ENCODE results near the gene PRSS22.

The PRSS22 gene

DNA sequence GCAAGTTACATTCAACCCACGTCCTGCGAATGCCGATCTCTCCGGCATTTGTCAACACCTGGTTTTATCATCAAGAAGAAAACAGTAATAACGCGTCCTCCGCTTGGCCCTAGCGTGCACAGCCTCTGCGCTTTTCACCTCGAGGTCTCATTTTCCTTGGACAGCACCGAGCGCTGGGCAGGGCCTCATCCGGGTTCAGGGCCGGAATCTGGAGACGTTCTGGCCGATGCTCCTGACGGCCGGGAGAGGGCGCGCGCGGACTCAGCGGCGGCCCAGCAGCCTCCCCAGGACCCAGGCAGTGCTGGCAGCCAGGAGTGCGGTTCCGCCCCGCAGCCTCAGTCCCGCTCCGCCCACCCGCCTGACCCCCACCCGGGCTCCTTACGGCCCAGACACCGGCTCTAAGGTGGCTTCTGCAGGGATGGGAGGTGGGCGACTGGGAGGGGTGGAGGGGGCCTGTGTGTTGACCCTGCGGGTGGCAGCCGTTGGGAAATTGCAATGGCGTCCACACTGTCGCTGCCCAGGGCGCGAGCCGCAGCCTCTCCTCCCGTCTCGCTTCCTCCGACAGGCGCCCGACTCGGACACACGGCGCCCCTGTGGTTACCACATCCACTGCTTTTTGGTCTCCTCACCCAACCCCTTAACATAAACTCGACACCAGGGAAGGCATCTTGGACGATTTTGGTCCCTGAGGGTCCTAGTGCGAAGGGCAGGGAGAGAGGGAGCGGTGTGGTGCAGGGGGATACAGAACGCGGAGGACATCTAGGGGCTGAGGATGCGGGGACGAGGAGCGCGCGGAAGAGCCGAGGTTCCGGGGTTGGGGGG, 46.3 kb upstream of the PRSS22 start:
- TF ChIP-seq, protein P1, sequence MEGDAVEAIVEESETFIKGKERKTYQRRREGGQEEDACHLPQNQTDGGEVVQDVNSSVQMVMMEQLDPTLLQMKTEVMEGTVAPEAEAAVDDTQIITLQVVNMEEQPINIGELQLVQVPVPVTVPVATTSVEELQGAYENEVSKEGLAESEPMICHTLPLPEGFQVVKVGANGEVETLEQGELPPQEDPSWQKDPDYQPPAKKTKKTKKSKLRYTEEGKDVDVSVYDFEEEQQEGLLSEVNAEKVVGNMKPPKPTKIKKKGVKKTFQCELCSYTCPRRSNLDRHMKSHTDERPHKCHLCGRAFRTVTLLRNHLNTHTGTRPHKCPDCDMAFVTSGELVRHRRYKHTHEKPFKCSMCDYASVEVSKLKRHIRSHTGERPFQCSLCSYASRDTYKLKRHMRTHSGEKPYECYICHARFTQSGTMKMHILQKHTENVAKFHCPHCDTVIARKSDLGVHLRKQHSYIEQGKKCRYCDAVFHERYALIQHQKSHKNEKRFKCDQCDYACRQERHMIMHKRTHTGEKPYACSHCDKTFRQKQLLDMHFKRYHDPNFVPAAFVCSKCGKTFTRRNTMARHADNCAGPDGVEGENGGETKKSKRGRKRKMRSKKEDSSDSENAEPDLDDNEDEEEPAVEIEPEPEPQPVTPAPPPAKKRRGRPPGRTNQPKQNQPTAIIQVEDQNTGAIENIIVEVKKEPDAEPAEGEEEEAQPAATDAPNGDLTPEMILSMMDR (IDR thresholded peaks at IDR 0.05): peak; percentile 97
- no peaks in the 10 kb centered on the region for H3K9me3 ChIP-seq
- H3K27ac ChIP-seq: peak overlapping the region; percentile 74
- peak overlapping the region; percentile 66 to 70 for H3K4me3 ChIP-seq (ENCODE audit: low read depth in 1 of 2, low read length in 1 of 2)
- peaks cover 20 to 24% of the 10 kb centered on the region in 2 experiments for H3K4me1 ChIP-seq (ENCODE audit: control insufficient read depth in 1 of 2, insufficient read depth in 1 of 2, low read depth in 1 of 2, low read length in 1 of 2)
- no peaks in the 10 kb centered on the region for H3K27me3 ChIP-seq
- H3K36me3 ChIP-seq: no peaks in the 10 kb centered on the region

DNA sequence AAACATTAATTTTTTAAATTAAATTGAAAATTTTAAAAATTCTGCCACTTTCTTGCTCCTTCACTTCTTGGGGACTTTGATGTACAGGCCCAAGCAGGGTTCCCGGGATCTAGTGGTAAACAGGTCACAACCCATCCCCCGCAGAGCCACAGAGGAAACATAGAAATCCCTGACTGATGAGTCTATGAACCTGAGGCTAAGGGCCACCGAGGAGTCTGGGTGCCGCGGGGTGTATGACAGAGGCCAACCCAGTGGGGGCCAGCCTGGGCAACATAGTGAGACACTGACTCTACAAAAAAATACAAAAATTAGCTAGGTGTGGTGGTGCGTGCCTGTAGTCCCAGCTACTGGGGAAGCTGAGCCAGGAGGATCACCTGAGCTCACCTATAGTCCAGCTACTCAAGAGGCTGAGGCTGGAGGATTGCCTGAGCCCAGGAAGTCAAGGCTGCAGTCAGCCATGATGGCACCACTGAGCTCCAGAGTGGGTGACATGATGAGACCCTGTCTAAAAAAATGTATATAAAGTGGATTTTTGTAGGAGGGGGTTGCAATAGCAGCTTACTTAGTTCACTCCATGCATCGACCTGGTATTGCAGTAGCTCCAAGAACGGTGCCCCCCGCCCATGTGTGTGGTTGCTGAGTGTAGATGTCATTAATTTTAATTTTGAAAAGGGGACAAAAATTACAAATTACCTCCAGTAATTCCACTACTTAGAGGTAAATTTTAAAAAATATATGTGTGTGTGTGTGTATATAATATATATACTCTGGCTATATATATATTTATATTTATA, 44.6 kb upstream of the PRSS22 start:
- no peak overlapping the region for H3K27ac ChIP-seq
- H3K27me3 ChIP-seq: no peaks in the 10 kb centered on the region
- TF ChIP-seq, protein P1 (IDR thresholded peaks at IDR 0.05): no peak
- peaks cover 20 to 24% of the 10 kb centered on the region in 2 experiments for H3K4me1 ChIP-seq (ENCODE audit: control insufficient read depth in 1 of 2, insufficient read depth in 1 of 2, low read depth in 1 of 2, low read length in 1 of 2)
- H3K36me3 ChIP-seq: no peaks in the 10 kb centered on the region
- no peak overlapping the region for H3K4me3 ChIP-seq (ENCODE audit: low read depth in 1 of 2, low read length in 1 of 2)
- H3K9me3 ChIP-seq: no peaks in the 10 kb centered on the region

DNA sequence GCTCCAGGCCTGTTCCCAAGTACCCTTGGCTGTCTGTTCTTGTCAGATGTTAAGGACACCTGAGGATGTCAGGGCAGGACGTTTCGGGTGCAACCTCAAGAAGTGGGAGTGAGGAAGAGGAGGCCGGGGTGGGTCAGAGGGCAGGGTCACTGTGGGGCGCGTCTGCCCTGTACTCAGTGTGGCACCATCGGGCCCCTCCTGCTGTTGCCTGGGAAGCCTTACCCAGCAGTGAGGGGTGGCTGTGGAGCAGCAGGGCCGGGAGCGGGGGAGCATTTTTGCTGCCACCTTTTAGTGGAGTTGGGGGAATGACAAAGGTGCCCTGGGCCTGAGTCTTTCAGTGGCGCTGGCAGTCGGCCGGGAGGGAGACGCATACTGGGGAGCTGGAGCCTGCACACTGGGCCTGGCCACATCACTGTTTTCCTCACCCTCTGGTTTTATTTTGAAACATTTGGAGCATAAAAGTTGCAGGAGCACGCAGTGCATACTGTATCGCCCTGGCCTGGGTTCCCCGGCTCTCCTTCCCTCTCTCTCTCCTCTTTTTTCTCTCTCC, 42.6 kb upstream of the PRSS22 start:
- no peaks in the 10 kb centered on the region for H3K27me3 ChIP-seq
- peaks cover 10% of the 10 kb centered on the region for H3K36me3 ChIP-seq
- H3K4me1 ChIP-seq (ENCODE audit: control insufficient read depth in 1 of 2, insufficient read depth in 1 of 2, low read depth in 1 of 2, low read length in 1 of 2): peaks cover 15 to 19% of the 10 kb centered on the region in 2 experiments
- H3K9me3 ChIP-seq: no peaks in the 10 kb centered on the region
- no peak overlapping the region for H3K27ac ChIP-seq
- no peak overlapping the region for H3K4me3 ChIP-seq (ENCODE audit: low read depth in 1 of 2, low read length in 1 of 2)
- TF ChIP-seq, protein P1 (IDR thresholded peaks at IDR 0.05): no peak

DNA sequence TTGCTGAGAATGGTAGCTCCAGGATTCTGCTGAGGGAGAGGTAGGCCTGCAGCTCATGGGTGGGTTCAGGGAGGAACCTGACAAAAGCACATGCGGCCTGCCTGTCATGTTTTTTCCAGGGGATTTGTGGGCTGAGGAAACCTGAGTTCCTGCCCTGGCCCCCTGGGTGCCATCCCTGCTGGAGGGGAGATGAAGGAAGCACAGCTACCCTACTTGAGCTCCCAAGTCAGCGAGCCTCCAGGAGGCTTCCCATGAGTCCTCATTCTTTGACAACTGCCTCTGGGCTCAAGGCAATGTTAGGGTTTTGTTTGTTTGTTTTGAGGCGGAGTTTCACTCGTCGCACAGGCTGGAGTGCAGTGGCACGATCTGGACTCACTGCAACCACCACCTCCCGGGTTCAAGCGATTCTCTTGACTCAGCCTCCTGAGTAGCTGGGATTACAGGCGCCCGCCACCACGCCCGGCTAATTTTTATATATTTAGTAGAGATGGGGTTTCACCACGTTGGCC, 41.6 kb upstream of the PRSS22 start:
- TF ChIP-seq, protein P1 (IDR thresholded peaks at IDR 0.05): no peak
- no peaks in the 10 kb centered on the region for H3K27me3 ChIP-seq
- H3K4me1 ChIP-seq (ENCODE audit: control insufficient read depth in 1 of 2, insufficient read depth in 1 of 2, low read depth in 1 of 2, low read length in 1 of 2): peaks cover 9 to 10% of the 10 kb centered on the region in 2 experiments
- no peaks in the 10 kb centered on the region for H3K9me3 ChIP-seq
- H3K36me3 ChIP-seq: peaks cover 10% of the 10 kb centered on the region
- H3K4me3 ChIP-seq (ENCODE audit: low read depth in 1 of 2, low read length in 1 of 2): no peak overlapping the region
- H3K27ac ChIP-seq: no peak overlapping the region

DNA sequence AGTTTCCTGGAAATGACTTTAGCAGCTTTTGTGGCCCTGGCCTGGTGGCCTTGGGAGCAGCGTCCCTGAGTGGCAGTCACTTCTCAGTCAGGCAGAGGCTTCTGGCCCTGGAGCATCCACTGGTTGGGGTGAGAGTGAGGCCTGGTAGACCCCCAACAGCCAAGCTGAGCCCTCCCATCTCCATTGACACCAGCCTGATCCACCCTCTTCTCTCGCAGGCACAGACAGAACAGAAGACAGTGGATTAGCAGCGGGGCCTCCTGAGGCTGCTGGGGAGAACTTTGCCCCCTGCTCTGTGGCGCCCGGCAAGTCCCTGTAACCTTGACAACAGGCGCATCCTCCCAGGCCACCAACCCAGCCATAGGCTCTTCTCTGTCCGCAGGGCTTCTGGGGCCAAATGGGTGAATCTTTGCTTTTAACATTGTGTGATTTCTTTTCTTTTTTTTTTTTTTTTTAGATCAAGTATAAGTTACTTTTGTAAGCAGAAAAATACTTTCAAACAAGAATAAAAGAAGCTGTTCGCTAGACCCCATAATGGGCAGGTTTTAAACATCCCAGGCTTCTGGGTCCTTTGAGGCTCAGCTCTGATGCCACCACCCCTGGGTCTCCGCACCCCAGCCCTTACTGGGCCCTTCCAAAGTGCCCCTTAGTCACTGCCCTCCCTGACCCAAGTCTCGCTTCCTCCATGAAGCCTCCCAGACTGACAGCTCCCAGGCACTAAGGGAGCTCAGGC, 41.0 kb upstream of the PRSS22 start:
- Histone ChIP-seq H3K27me3 (no peaks in the 10 kb centered on the region), H3K36me3 (peaks cover 10% of the 10 kb centered on the region), H3K9me3 (no peaks in the 10 kb centered on the region), H3K27ac (no peak overlapping the region), H3K4me3 (ENCODE audit: low read depth in 1 of 2, low read length in 1 of 2) (no peak overlapping the region), H3K4me1 (ENCODE audit: control insufficient read depth in 1 of 2, insufficient read depth in 1 of 2, low read depth in 1 of 2, low read length in 1 of 2) (peaks cover 4% of the 10 kb centered on the region in 2 experiments)
- TF ChIP-seq, protein P1 (IDR thresholded peaks at IDR 0.05): no peak
